K562 (cell line): ENCODE data around the gene RABL6. TPM values are rescaled to one million over a fixed set of nuclear protein-coding genes. Genes with fewer than 3 reads are reported as not detected.

ENCODE experiments used
- ATAC-seq: fragments of 200-7000 bp; cut with Tn5 transposase; 3 replicates; pipeline ENCODE4 v1.9.1; 2020; ENCODE audit warnings: moderate library complexity
- BruUV-seq: library from RNA; stranded (reverse); fragments of 400-500 nt; replicated peaks from 2 replicates; lab custom pipeline; 2021; lab: Mats Ljungman, UMichigan
- CTCF ChIA-PET: fragments of 300-600 bp; formaldehyde crosslinking; extraction: SDS; loops from one replicate; lab custom pipeline; 2021; ENCODE audit warnings: low intra/inter-chr PET ratio; lab: Yijun Ruan, JAX
- POLR2A ChIA-PET: fragments of 300-600, 350-650 bp; sonication (Branson Sonifier 250); formaldehyde crosslinking; extraction: SDS; loops from one replicate; lab custom pipeline; 2021; ENCODE audit warnings: antibody characterized with exemption, inconsistent platforms; lab: Yijun Ruan, JAX
- DNase-seq, 4 experiments: peaks; one replicate each; pipeline versions ENCODE4 v3.0.0 to v3.0.0-alpha.2; 2011 to 2018; ENCODE audit warnings: low spot score in 3 of 4, mixed read lengths in 3 of 4; ENCODE audit errors: extremely low read depth in 1 of 4
- FAIRE-seq: peaks from 2 replicates; lab custom pipeline; 2011; peaks lifted over from hg19 to GRCh38; lab: Jason Lieb, UNC
- H2AFZ ChIP-seq: 2 replicates; pipeline ENCODE4 v1.6.0; 2011; ENCODE audit warnings: low read depth, low read length, control low read depth, inconsistent platforms
- H3K27ac ChIP-seq: fragments of 200-600 bp; 3 replicates; pipeline ENCODE4 v1.8.0; 2011; ENCODE audit warnings: low read depth, mild to moderate bottlenecking, control low read depth, inconsistent platforms, low read length, moderate library complexity, mixed read lengths; ENCODE audit errors: extremely low read depth
- H3K27me3 ChIP-seq, 2 experiments: fragments of 300-600 bp in 1 of 2; 2 replicates in 1 of 2; 3 replicates in 1 of 2; pipeline versions ENCODE4 v1.6.0 to v1.8.0; 2011; ENCODE audit warnings: inconsistent platforms in 2 of 2, low read length in 2 of 2, mild to moderate bottlenecking in 1 of 2, mixed read lengths in 1 of 2, moderate library complexity in 1 of 2; ENCODE audit not compliant: control insufficient read depth in 2 of 2, insufficient read depth in 2 of 2
- H3K36me3 ChIP-seq: fragments of 300-600 bp; 3 replicates; pipeline ENCODE4 v1.8.0; 2011; ENCODE audit warnings: mild to moderate bottlenecking, low read length, inconsistent platforms; ENCODE audit not compliant: control insufficient read depth, insufficient read depth
- H3K4me1 ChIP-seq, 2 experiments: fragments of 200-600 bp in 1 of 2; replicated peaks in 1 of 2; 2 replicates in 1 of 2; 3 replicates in 1 of 2; pipeline versions ENCODE4 v1.5.1 to v1.8.0; 2011; ENCODE audit warnings: inconsistent platforms in 2 of 2, low read length in 2 of 2, mild to moderate bottlenecking in 1 of 2, mixed read lengths in 1 of 2, moderate library complexity in 1 of 2; ENCODE audit not compliant: control insufficient read depth in 2 of 2, insufficient read depth in 2 of 2
- H3K4me2 ChIP-seq: 2 replicates; pipeline ENCODE4 v1.6.1; 2011; ENCODE audit warnings: low read length, control low read depth, inconsistent platforms, mixed read lengths; ENCODE audit not compliant: insufficient read depth
- H3K4me3 ChIP-seq: fragments of 200-600 bp; sonication (generic), shearing (Covaris generic); 2 replicates; pipeline ENCODE4 v1.5.1; 2016; ENCODE audit warnings: control low read depth, inconsistent platforms
- H3K79me2 ChIP-seq: fragments of 200-600 bp; 3 replicates; pipeline ENCODE4 v1.8.0; 2011; ENCODE audit warnings: low read length, inconsistent platforms; ENCODE audit not compliant: control insufficient read depth, insufficient read depth
- H3K9ac ChIP-seq, 2 experiments: 2 replicates each; pipeline versions ENCODE4 v1.6.0 to v1.6.1; 2011; ENCODE audit warnings: low read depth in 2 of 2, low read length in 2 of 2, control low read depth in 1 of 2, inconsistent platforms in 1 of 2, mild to moderate bottlenecking in 1 of 2, mixed read lengths in 1 of 2; ENCODE audit not compliant: insufficient read depth in 1 of 2
- H3K9me1 ChIP-seq: one replicate; pipeline ENCODE4 v1.6.0; 2011; ENCODE audit warnings: inconsistent platforms, mild to moderate bottlenecking, low read length, moderate library complexity; ENCODE audit not compliant: control insufficient read depth, insufficient read depth
- H3K9me3 ChIP-seq: replicated peaks from 2 replicates; pipeline ENCODE4 v1.5.1; 2011; ENCODE audit warnings: low read depth, low read length, inconsistent platforms; ENCODE audit not compliant: control insufficient read depth, insufficient read depth
- H4K20me1 ChIP-seq: replicated peaks from 2 replicates; pipeline ENCODE4 v1.6.1; 2011; ENCODE audit warnings: low read length, inconsistent platforms, mixed read lengths; ENCODE audit not compliant: control insufficient read depth, insufficient read depth
- ZFP1 ChIP-seq: fragments of 450-650 bp; formaldehyde crosslinking; IDR thresholded peaks from 2 replicates; pipeline ENCODE4 v1.4.0; 2020; ENCODE audit warnings: mild to moderate bottlenecking, mixed read lengths
- ZFP30 ChIP-seq: fragments of 250-450 bp; sonication (Bioruptor Pico); IDR thresholded peaks from 2 replicates; pipeline ENCODE4 v1.8.0; 2022; ENCODE audit warnings: moderate library complexity, mild to moderate bottlenecking, inconsistent platforms, borderline replicate concordance
- ZNF12 ChIP-seq: sonication (generic); formaldehyde crosslinking; IDR thresholded peaks from 2 replicates; pipeline ENCODE4 v1.4.0; 2020; ENCODE audit warnings: mild to moderate bottlenecking, missing genetic modification reagents
- ZNF584 ChIP-seq: fragments of 200-800 bp; sonication (Bioruptor generic); IDR thresholded peaks from 2 replicates; pipeline ENCODE4 v1.6.1; 2016; ENCODE audit warnings: low read depth, mild to moderate bottlenecking, missing genetic modification characterization, missing compliant biosample characterization
- WGBS: fragments of 100-300 bp; shearing (Covaris generic); methylation state at CpG from one replicate; pipeline ENCODE4 v1.1.6; 2016; ENCODE audit warnings: low coverage, mixed read lengths; ENCODE audit not compliant: insufficient coverage; ENCODE audit errors: missing lambda C conversion rate; 5-methylcytosine and 5-hydroxymethylcytosine counted together
- in situ Hi-C: fragments of 300-500 bp; cut with MboI; formaldehyde crosslinking; loops from 4 replicates; pipeline ENCODE4 v1.15.0; 2018; ENCODE audit warnings: inconsistent platforms, mixed read lengths
- intact Hi-C: fragments of 100-400 bp; cut with micrococcal nuclease; formaldehyde crosslinking; loops from 2 replicates; pipeline ENCODE4 v1.14.2; 2022
- polyA plus RNA-seq, 8 experiments: library from polyadenylated mRNA; depleted of rRNA in 4 of 8; stranded (reverse) in 5 of 8; unstranded in 3 of 8; fragments of >200 nt; fragmentation: Nextera tagmentation in 2 of 8; fragmentation: Illumina TruSeq in 1 of 8; extraction: Ambion mirVana in 2 of 8; extraction: Trizol in 1 of 8; gene quantifications; 2 replicates each; pipeline versions ENCODE4 v1.2.1 to v1.2.3, GENCODE V29; 2011 to 2014; ENCODE audit warnings: inconsistent platforms in 1 of 8, missing spikeins in 1 of 8
- total RNA-seq, 7 experiments: library from RNA; depleted of rRNA in 6 of 7; stranded (reverse); fragments of >200 nt in 6 of 7; fragmentation: Illumina TruSeq in 2 of 7; extraction: Trizol in 2 of 7; gene quantifications; 2 replicates each; pipeline versions ENCODE4 v1.2.1 to v1.2.3, GENCODE V29; 2011 to 2021; ENCODE audit warnings: low replicate concordance in 1 of 7

RABL6 gene
- total and polyA plus RNA-seq, 9 of the 15 experiments (the other 6 are each of a cell fraction or from before 2014, with no cell fraction given): 5.6 to 181 (median 84.5) TPM

DNA sequence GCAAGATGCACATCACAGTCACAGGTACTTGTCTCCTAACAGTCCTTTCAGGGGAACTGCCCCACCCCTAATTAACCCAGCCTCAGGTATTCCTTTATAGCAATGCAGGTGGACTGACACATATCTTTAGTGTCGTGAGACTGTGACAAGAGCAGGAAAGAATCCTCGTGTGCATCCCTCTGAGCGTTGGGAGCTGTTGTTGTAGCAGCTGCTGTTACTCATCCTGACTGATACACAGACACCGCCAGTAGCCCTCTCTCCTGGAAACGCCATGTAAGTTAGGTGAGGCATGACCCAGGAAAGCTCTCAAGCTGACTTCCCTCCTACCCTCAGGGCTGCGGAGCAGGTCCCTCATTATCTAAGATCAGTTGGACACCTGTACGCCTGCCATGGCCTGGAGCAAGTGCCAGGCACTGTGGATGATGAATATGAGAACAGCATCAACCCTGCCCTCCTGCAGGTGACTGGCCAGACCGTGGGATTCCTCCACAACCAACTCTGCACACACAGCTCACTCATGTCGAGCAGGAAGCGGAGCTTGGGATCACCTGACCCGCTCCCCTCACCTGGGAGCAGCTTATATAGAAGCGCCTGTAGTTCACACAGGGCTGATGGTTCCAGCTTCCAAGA is 33.2 kb upstream of the RABL6 start:
- DNase-seq: no peak
- Histone ChIP-seq H3K79me2 (no peaks in the 10 kb centered on the region), H3K9ac (no peak overlapping the region), H2AFZ (no peak overlapping the region), H3K4me2 (no peak overlapping the region), H3K27ac (no peak overlapping the region), H3K9me3 (peaks cover 11% of the 10 kb centered on the region), H3K36me3 (no peaks in the 10 kb centered on the region), H3K27me3 (no peaks in the 10 kb centered on the region), H3K9me1 (no peaks in the 10 kb centered on the region), H3K4me1 (peaks cover 0 to 4% of the 10 kb centered on the region in 2 experiments; a peak in 3 of 5 replicates), H4K20me1 (no peaks in the 10 kb centered on the region), H3K4me3 (no peak overlapping the region)
- intact Hi-C loops (no loop called here), in situ Hi-C loops (loop anchor here (5.0 to 25.0 kb wide), 2 partner anchors 263 to 463 kb away; partner anchors contain the start of genes CYSRT1, RNF224, SLC34A3 and TUBB4B)
- WGBS: 63% methylated on average over 12 of the region's 12 CpGs
- ChIA-PET CTCF (interaction anchor here (0.6 kb wide), 1 partner anchor 862 kb away, joined by 8 read pairs; no protein-coding TSS in a partner anchor), POLR2A (interaction anchor here (0.5 to 1.4 kb wide), 2 partner anchors 8 to 13 kb away, joined by 3 read pairs; no protein-coding TSS in a partner anchor)
- ATAC-seq: no peak
- BruUV-seq: no TSS peak
- FAIRE-seq: no peak
- TF ChIP-seq ZFP1 (CRISPR knock-in tag): no peak
- TF ChIP-seq ZNF12 (CRISPR knock-in tag): peak; percentile 99

- CTCF ChIA-PET: interaction anchor here (0.6 kb wide), 1 partner anchor 861 kb away, joined by 8 read pairs; no protein-coding TSS in a partner anchor
- no peak for FAIRE-seq
- Histone ChIP-seq H4K20me1 (no peaks in the 10 kb centered on the region), H3K9ac (no peak overlapping the region), H3K27ac (no peak overlapping the region), H3K9me1 (no peaks in the 10 kb centered on the region), H2AFZ (no peak overlapping the region), H3K9me3 (peaks cover 11% of the 10 kb centered on the region), H3K27me3 (no peaks in the 10 kb centered on the region), H3K79me2 (no peaks in the 10 kb centered on the region), H3K4me2 (no peak overlapping the region), H3K4me3 (no peak overlapping the region), H3K4me1 (peaks cover 5 to 7% of the 10 kb centered on the region in 2 experiments; a peak in 3 of 5 replicates), H3K36me3 (no peaks in the 10 kb centered on the region)
- TF ChIP-seq ZNF584 (no peak), ZFP30 (no peak)
- BruUV-seq: no TSS peak
- ATAC-seq: no peak
- DNase-seq: no peak
- intact Hi-C loops: no loop called here
- 52% methylated on average over 6 of the region's 6 CpGs for WGBS
- POLR2A ChIA-PET: interaction anchor here (1.4 kb wide), 1 partner anchor 9 kb away, joined by 3 read pairs; no protein-coding TSS in a partner anchor
- in situ Hi-C loops: loop anchor here (25.0 kb wide), 1 partner anchor 462 kb away; the partner anchor contains the start of genes CYSRT1, RNF224, SLC34A3 and TUBB4B
Observed at GRCh38 chr9:136775191-136775590, 32.6 kb upstream of the RABL6 start.
